ENCODE results near the gene RSPO4.
"Not testable (repeated sequence)": the region's sequence is repeated elsewhere in the genome, so short reads cannot be mapped to it uniquely, and the experiment has no call there.

The RSPO4 gene

GRCh38 chr20:1001911-1002681, at the start of gene RSPO4:
Gene RSPO4 (minus strand): TSS chr20:1002311. CDS start chr20:1002164, 147 bp downstream.
- no peak for DNase-seq

GRCh38 chr20:1050440-1050839, 48.3 kb upstream of the RSPO4 start:
- no peak for DNase-seq

- DNase-seq: no peak
Observed at GRCh38 chr20:1045860-1046418, 43.8 kb upstream of the RSPO4 start.

- no peak for DNase-seq
Observed at GRCh38 chr20:1041845-1042390, 39.8 kb upstream of the RSPO4 start.

- DNase-seq: no peak
Observed at GRCh38 chr20:1038205-1038604, 36.1 kb upstream of the RSPO4 start.

GRCh38 chr20:1037039-1037438, 34.9 kb upstream of the RSPO4 start:
- no peak for DNase-seq

GRCh38 chr20:1035466-1035865, 33.4 kb upstream of the RSPO4 start:
- DNase-seq: no peak

GRCh38 chr20:1034415-1034789, 32.3 kb upstream of the RSPO4 start:
- DNase-seq: no peak

GRCh38 chr20:1033751-1034414, 31.8 kb upstream of the RSPO4 start:
- DNase-seq: no peak

- DNase-seq: no peak
Observed at GRCh38 chr20:1029980-1030379, 27.9 kb upstream of the RSPO4 start.

- DNase-seq: not testable (repeated sequence)
Observed at GRCh38 chr20:1026214-1026613, 24.1 kb upstream of the RSPO4 start.

- DNase-seq: no peak
Observed at GRCh38 chr20:1022871-1023270, 20.8 kb upstream of the RSPO4 start.

- no peak for DNase-seq
Observed at GRCh38 chr20:1020614-1021013, 18.5 kb upstream of the RSPO4 start.

- no peak for DNase-seq
Observed at GRCh38 chr20:1019344-1019743, 17.2 kb upstream of the RSPO4 start.

- DNase-seq: no peak
Observed at GRCh38 chr20:1017677-1018076, 15.6 kb upstream of the RSPO4 start.

- no peak for DNase-seq
Observed at GRCh38 chr20:1015181-1015580, 13.1 kb upstream of the RSPO4 start.

GRCh38 chr20:1014471-1014870, 12.4 kb upstream of the RSPO4 start:
- DNase-seq: no peak

GRCh38 chr20:1013566-1014340, 11.6 kb upstream of the RSPO4 start:
- DNase-seq: no peak

GRCh38 chr20:1012359-1013168, 10.5 kb upstream of the RSPO4 start:
- no peak for DNase-seq

- no peak for DNase-seq
Observed at GRCh38 chr20:1010659-1011058, 8.5 kb upstream of the RSPO4 start.

- DNase-seq: peak; percentile 47
Observed at GRCh38 chr20:1005452-1006027, 3.4 kb upstream of the RSPO4 start.
